HUES48 (cell line): ENCODE data around the gene RERG.
A peak's percentile ranks its signal among the peaks of the same experiment; 100 is the strongest.

Experiments
- H3K27ac ChIP-seq: one replicate; pipeline ENCODE4 v1.7.0; 2013; ENCODE audit warnings: low read depth, low read length, inconsistent platforms
- H3K27me3 ChIP-seq: 2 replicates; pipeline ENCODE4 v1.6.1; 2013; ENCODE audit warnings: mild to moderate bottlenecking, low read length; ENCODE audit not compliant: control insufficient read depth, insufficient read depth
- H3K36me3 ChIP-seq: 2 replicates; pipeline ENCODE4 v1.6.1; 2013; ENCODE audit warnings: low read length; ENCODE audit not compliant: control insufficient read depth, insufficient read depth
- H3K4me1 ChIP-seq: 2 replicates; pipeline ENCODE4 v1.6.1; 2013; ENCODE audit warnings: mild to moderate bottlenecking, low read length; ENCODE audit not compliant: control insufficient read depth, insufficient read depth
- H3K4me3 ChIP-seq: 2 replicates; pipeline ENCODE4 v1.5.1; 2013; ENCODE audit warnings: mild to moderate bottlenecking, low read depth, low read length
- H3K9ac ChIP-seq: 2 replicates; pipeline ENCODE4 v1.6.1; 2013; ENCODE audit warnings: mild to moderate bottlenecking, low read depth, low read length, moderate library complexity
- H3K9me3 ChIP-seq: 2 replicates; pipeline ENCODE4 v1.6.1; 2013; ENCODE audit warnings: low read length; ENCODE audit not compliant: control insufficient read depth, insufficient read depth

The RERG gene

GRCh38 chr12:15220915-15221885, at the start of gene RERG:
RERG (minus strand) TSS chr12:15221417; CDS start chr12:15217489, 3,928 bp downstream.
- peak within 1 kb of the TSS; percentile 68 for H3K4me3 ChIP-seq
- H3K9me3 ChIP-seq = no peaks in the 10 kb centered on the region
- 0 out of 2 replicates have a peak within 1 kb of the TSS, but pooled peaks have one; percentile 4 for H3K9ac ChIP-seq
- H3K27ac ChIP-seq = no peak within 1 kb of the TSS
- H3K4me1 ChIP-seq = peaks cover 3% of the 10 kb centered on the region; the same call in 1 of the 2 replicates
- no peaks in the 10 kb centered on the region for H3K36me3 ChIP-seq
- H3K27me3 ChIP-seq = peaks cover 27% of the 10 kb centered on the region

- Histone ChIP-seq H3K36me3 (no peaks in the 10 kb centered on the region), H3K9me3 (no peaks in the 10 kb centered on the region), H3K9ac (no peak overlapping the region), H3K27me3 (no peaks in the 10 kb centered on the region), H3K4me3 (no peak overlapping the region), H3K4me1 (no peaks in the 10 kb centered on the region), H3K27ac (no peak overlapping the region)
Observed at GRCh38 chr12:15270591-15270990, 49.4 kb upstream of the RERG start.

- Histone ChIP-seq H3K9me3 (no peaks in the 10 kb centered on the region), H3K9ac (no peak overlapping the region), H3K4me1 (no peaks in the 10 kb centered on the region), H3K4me3 (no peak overlapping the region), H3K36me3 (no peaks in the 10 kb centered on the region), H3K27ac (no peak overlapping the region), H3K27me3 (no peaks in the 10 kb centered on the region)
Observed at GRCh38 chr12:15268927-15269552, 47.8 kb upstream of the RERG start.

- Histone ChIP-seq H3K4me3 (no peak overlapping the region), H3K27ac (no peak overlapping the region), H3K9me3 (no peaks in the 10 kb centered on the region), H3K4me1 (no peaks in the 10 kb centered on the region), H3K36me3 (no peaks in the 10 kb centered on the region), H3K27me3 (no peaks in the 10 kb centered on the region), H3K9ac (no peak overlapping the region)
Observed at GRCh38 chr12:15268309-15268708, 47.1 kb upstream of the RERG start.

- no peaks in the 10 kb centered on the region for H3K27me3 ChIP-seq
- H3K4me1 ChIP-seq = no peaks in the 10 kb centered on the region
- no peak overlapping the region for H3K9ac ChIP-seq
- H3K27ac ChIP-seq = no peak overlapping the region
- no peaks in the 10 kb centered on the region for H3K9me3 ChIP-seq
- H3K4me3 ChIP-seq = no peak overlapping the region
- H3K36me3 ChIP-seq = no peaks in the 10 kb centered on the region
Observed at GRCh38 chr12:15265875-15266274, 44.7 kb upstream of the RERG start.

- Histone ChIP-seq H3K36me3 (no peaks in the 10 kb centered on the region), H3K4me3 (no peak overlapping the region), H3K9ac (no peak overlapping the region), H3K27ac (no peak overlapping the region), H3K27me3 (no peaks in the 10 kb centered on the region), H3K4me1 (0 out of 2 replicates have a peak, but pooled peaks cover 5% of the 10 kb centered on the region), H3K9me3 (no peaks in the 10 kb centered on the region)
Observed at GRCh38 chr12:15256761-15257160, 35.5 kb upstream of the RERG start.

- no peak overlapping the region for H3K4me3 ChIP-seq
- H3K36me3 ChIP-seq = no peaks in the 10 kb centered on the region
- 0 out of 2 replicates have a peak, but pooled peaks cover 5% of the 10 kb centered on the region for H3K4me1 ChIP-seq
- no peak overlapping the region for H3K27ac ChIP-seq
- no peaks in the 10 kb centered on the region for H3K27me3 ChIP-seq
- H3K9me3 ChIP-seq = no peaks in the 10 kb centered on the region
- H3K9ac ChIP-seq = no peak overlapping the region
Observed at GRCh38 chr12:15253990-15254389, 32.8 kb upstream of the RERG start.

GRCh38 chr12:15244926-15245325, 23.7 kb upstream of the RERG start:
- no peak overlapping the region for H3K4me3 ChIP-seq
- no peaks in the 10 kb centered on the region for H3K27me3 ChIP-seq
- no peak overlapping the region for H3K27ac ChIP-seq
- H3K9me3 ChIP-seq = no peaks in the 10 kb centered on the region
- no peak overlapping the region for H3K9ac ChIP-seq
- no peaks in the 10 kb centered on the region for H3K4me1 ChIP-seq
- H3K36me3 ChIP-seq = no peaks in the 10 kb centered on the region

GRCh38 chr12:15244341-15244740, 23.1 kb upstream of the RERG start:
- no peaks in the 10 kb centered on the region for H3K36me3 ChIP-seq
- no peaks in the 10 kb centered on the region for H3K4me1 ChIP-seq
- H3K27me3 ChIP-seq = no peaks in the 10 kb centered on the region
- no peak overlapping the region for H3K27ac ChIP-seq
- H3K9me3 ChIP-seq = no peaks in the 10 kb centered on the region
- H3K4me3 ChIP-seq = no peak overlapping the region
- no peak overlapping the region for H3K9ac ChIP-seq

GRCh38 chr12:15243102-15243501, 21.9 kb upstream of the RERG start:
- no peaks in the 10 kb centered on the region for H3K4me1 ChIP-seq
- H3K27ac ChIP-seq = no peak overlapping the region
- H3K36me3 ChIP-seq = no peaks in the 10 kb centered on the region
- no peak overlapping the region for H3K4me3 ChIP-seq
- H3K9ac ChIP-seq = no peak overlapping the region
- H3K27me3 ChIP-seq = no peaks in the 10 kb centered on the region
- H3K9me3 ChIP-seq = no peaks in the 10 kb centered on the region

- no peak overlapping the region for H3K27ac ChIP-seq
- H3K9ac ChIP-seq = no peak overlapping the region
- no peak overlapping the region for H3K4me3 ChIP-seq
- H3K9me3 ChIP-seq = no peaks in the 10 kb centered on the region
- H3K36me3 ChIP-seq = no peaks in the 10 kb centered on the region
- H3K27me3 ChIP-seq = no peaks in the 10 kb centered on the region
- no peaks in the 10 kb centered on the region for H3K4me1 ChIP-seq
Observed at GRCh38 chr12:15240898-15241297, 19.7 kb upstream of the RERG start.
